Measurements from ENCODE around the gene NEK1. TPM values are rescaled to one million over a fixed set of nuclear protein-coding genes. Genes with fewer than 3 reads are reported as not detected.

The NEK1 gene
- total RNA-seq, 2 donors from 2014 or later: 12.2 to 15.1 TPM

GRCh38 chr4:169414913-169415312 is 197.5 kb downstream of the NEK1 start:
- H3K9ac ChIP-seq (ENCODE audit: extremely low read depth, low read length, poor library complexity, severe bottlenecking): no peak overlapping the region
- whole genome bisulfite sequencing, 2 experiments (ENCODE audit: insufficient coverage in 1 of 2, insufficient read length in 1 of 2): 83 to 98% methylated on average over 1 of the region's 1 CpG
- Mint-ChIP-seq H3K36me3 (ENCODE audit: low read depth) (no peaks in the 10 kb centered on the region), H3K9me3 (no peaks in the 10 kb centered on the region), H3K27me3 (ENCODE audit: insufficient read depth) (no peaks in the 10 kb centered on the region), H3K4me3 (no peak overlapping the region), H3K4me1 (peaks cover 10% of the 10 kb centered on the region), H3K27ac (no peak overlapping the region)
- no peak overlapping the region for H3K27ac ChIP-seq (ENCODE audit: low read depth, low read length)
- no peaks in the 10 kb centered on the region for H3K27me3 ChIP-seq (ENCODE audit: control insufficient read depth, insufficient read depth, low read length, poor library complexity, severe bottlenecking)
- no peaks in the 10 kb centered on the region for H3K4me1 ChIP-seq (ENCODE audit: control insufficient read depth, insufficient read depth, low read length)
- TF ChIP-seq, protein P1, sequence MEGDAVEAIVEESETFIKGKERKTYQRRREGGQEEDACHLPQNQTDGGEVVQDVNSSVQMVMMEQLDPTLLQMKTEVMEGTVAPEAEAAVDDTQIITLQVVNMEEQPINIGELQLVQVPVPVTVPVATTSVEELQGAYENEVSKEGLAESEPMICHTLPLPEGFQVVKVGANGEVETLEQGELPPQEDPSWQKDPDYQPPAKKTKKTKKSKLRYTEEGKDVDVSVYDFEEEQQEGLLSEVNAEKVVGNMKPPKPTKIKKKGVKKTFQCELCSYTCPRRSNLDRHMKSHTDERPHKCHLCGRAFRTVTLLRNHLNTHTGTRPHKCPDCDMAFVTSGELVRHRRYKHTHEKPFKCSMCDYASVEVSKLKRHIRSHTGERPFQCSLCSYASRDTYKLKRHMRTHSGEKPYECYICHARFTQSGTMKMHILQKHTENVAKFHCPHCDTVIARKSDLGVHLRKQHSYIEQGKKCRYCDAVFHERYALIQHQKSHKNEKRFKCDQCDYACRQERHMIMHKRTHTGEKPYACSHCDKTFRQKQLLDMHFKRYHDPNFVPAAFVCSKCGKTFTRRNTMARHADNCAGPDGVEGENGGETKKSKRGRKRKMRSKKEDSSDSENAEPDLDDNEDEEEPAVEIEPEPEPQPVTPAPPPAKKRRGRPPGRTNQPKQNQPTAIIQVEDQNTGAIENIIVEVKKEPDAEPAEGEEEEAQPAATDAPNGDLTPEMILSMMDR (conservative IDR thresholded peaks at IDR 0.05): no peak
- DNase-seq: no peak
- no peaks in the 10 kb centered on the region for H3K36me3 ChIP-seq (ENCODE audit: control insufficient read depth, insufficient read depth, low read length)
- no peaks in the 10 kb centered on the region for H3K9me3 ChIP-seq (ENCODE audit: control insufficient read depth, low read length)
- no peak overlapping the region for H3K4me3 ChIP-seq (ENCODE audit: low read length)

GRCh38 chr4:169412046-169412445 is 200.3 kb downstream of the NEK1 start:
- H3K27me3 Mint-ChIP-seq (ENCODE audit: insufficient read depth): no peaks in the 10 kb centered on the region
- no peaks in the 10 kb centered on the region for H3K36me3 Mint-ChIP-seq (ENCODE audit: low read depth)
- H3K4me3 Mint-ChIP-seq: no peak overlapping the region
- TF ChIP-seq, protein P1 (conservative IDR thresholded peaks at IDR 0.05): no peak
- H3K27ac ChIP-seq (ENCODE audit: low read depth, low read length): no peak overlapping the region
- peaks cover 15% of the 10 kb centered on the region for H3K4me1 Mint-ChIP-seq
- no peaks in the 10 kb centered on the region for H3K36me3 ChIP-seq (ENCODE audit: control insufficient read depth, insufficient read depth, low read length)
- H3K27ac Mint-ChIP-seq: no peak overlapping the region
- no peaks in the 10 kb centered on the region for H3K4me1 ChIP-seq (ENCODE audit: control insufficient read depth, insufficient read depth, low read length)
- H3K9me3 ChIP-seq (ENCODE audit: control insufficient read depth, low read length): no peaks in the 10 kb centered on the region
- no peak overlapping the region for H3K4me3 ChIP-seq (ENCODE audit: low read length)
- DNase-seq: no peak
- no peak overlapping the region for H3K9ac ChIP-seq (ENCODE audit: extremely low read depth, low read length, poor library complexity, severe bottlenecking)
- no peaks in the 10 kb centered on the region for H3K27me3 ChIP-seq (ENCODE audit: control insufficient read depth, insufficient read depth, low read length, poor library complexity, severe bottlenecking)
- H3K9me3 Mint-ChIP-seq: no peaks in the 10 kb centered on the region

- WGBS, 2 experiments (ENCODE audit: insufficient coverage in 1 of 2, insufficient read length in 1 of 2): 77 to 88% methylated on average over 4 to 12 of the region's 12 CpGs
- Histone ChIP-seq H3K9ac (ENCODE audit: extremely low read depth, low read length, poor library complexity, severe bottlenecking) (no peak overlapping the region), H3K36me3 (ENCODE audit: control insufficient read depth, insufficient read depth, low read length) (no peaks in the 10 kb centered on the region), H3K27ac (ENCODE audit: low read depth, low read length) (no peak overlapping the region), H3K27me3 (ENCODE audit: control insufficient read depth, insufficient read depth, low read length, poor library complexity, severe bottlenecking) (no peaks in the 10 kb centered on the region), H3K4me3 (ENCODE audit: low read length) (no peak overlapping the region), H3K9me3 (ENCODE audit: control insufficient read depth, low read length) (no peaks in the 10 kb centered on the region), H3K4me1 (ENCODE audit: control insufficient read depth, insufficient read depth, low read length) (no peaks in the 10 kb centered on the region)
- no peaks in the 10 kb centered on the region for H3K27me3 Mint-ChIP-seq (ENCODE audit: insufficient read depth)
- H3K4me3 Mint-ChIP-seq: no peak overlapping the region
- TF ChIP-seq, protein P1 (conservative IDR thresholded peaks at IDR 0.05): no peak
- H3K9me3 Mint-ChIP-seq: no peaks in the 10 kb centered on the region
- no peak overlapping the region for H3K27ac Mint-ChIP-seq
- DNase-seq: peak; percentile 61
- H3K36me3 Mint-ChIP-seq (ENCODE audit: low read depth): no peaks in the 10 kb centered on the region
- peaks cover 15% of the 10 kb centered on the region for H3K4me1 Mint-ChIP-seq
Measured at GRCh38 chr4:169410839-169411770, 201.3 kb downstream of the NEK1 start.

Data from endodermal cell (in vitro differentiated cells).